GM12873 (cell line): ENCODE results near the gene NRXN3.

ENCODE experiments used
- CTCF ChIP-seq: IDR thresholded peaks from 2 replicates; pipeline ENCODE4 v1.5.1; 2012; ENCODE audit warnings: low read depth, mild to moderate bottlenecking, moderate library complexity, low read length, control low read depth; ENCODE audit not compliant: insufficient read depth; ENCODE audit errors: missing control alignments

NRXN3 gene

GRCh38 chr14:79480212-79480611, 1310.0 kb downstream of the NRXN3 start:
- no peak for TF ChIP-seq CTCF

- TF ChIP-seq CTCF: no peak
Observed at GRCh38 chr14:79482825-79483224, 1312.7 kb downstream of the NRXN3 start.

- no peak for TF ChIP-seq CTCF
Observed at GRCh38 chr14:79483477-79484388, 1313.6 kb downstream of the NRXN3 start.

- no peak for TF ChIP-seq CTCF
Observed at GRCh38 chr14:79487632-79488031, 1317.5 kb downstream of the NRXN3 start.

GRCh38 chr14:79491161-79491560, 1321.0 kb downstream of the NRXN3 start:
- no peak for TF ChIP-seq CTCF

- no peak for TF ChIP-seq CTCF
Observed at GRCh38 chr14:79493081-79493645, 1323.0 kb downstream of the NRXN3 start.

- no peak for TF ChIP-seq CTCF
Observed at GRCh38 chr14:79496701-79497100, 1326.5 kb downstream of the NRXN3 start.
